Activated CD4-positive, CD25-positive, alpha-beta regulatory T cell treated with anti-CD3 and anti-CD28 coated beads, Interleukin-2, amount 50 U/mL, for 72 hours (primary cell): Measurements from ENCODE around the gene FKBP2.
A peak's percentile ranks its signal among the peaks of the same experiment; 100 is the strongest.
"Not testable (repeated sequence)": the region's sequence is repeated elsewhere in the genome, so short reads cannot be mapped to it uniquely, and the experiment has no call there.

Experiments used
- DNase-seq: peaks from one replicate; pipeline ENCODE4 v3.0.0; 2021

Gene FKBP2

GRCh38 chr11:64234647-64235379, 6.1 kb upstream of the FKBP2 start:
- peak; percentile 58 for DNase-seq

- no peak for DNase-seq
Observed at GRCh38 chr11:64235437-64236161, 5.3 kb upstream of the FKBP2 start.

GRCh38 chr11:64237484-64237951, 3.4 kb upstream of the FKBP2 start:
- DNase-seq: no peak

- no peak for DNase-seq
Observed at GRCh38 chr11:64238076-64238475, 2.8 kb upstream of the FKBP2 start.

GRCh38 chr11:64238999-64239398, 1.9 kb upstream of the FKBP2 start:
- no peak for DNase-seq

DNA sequence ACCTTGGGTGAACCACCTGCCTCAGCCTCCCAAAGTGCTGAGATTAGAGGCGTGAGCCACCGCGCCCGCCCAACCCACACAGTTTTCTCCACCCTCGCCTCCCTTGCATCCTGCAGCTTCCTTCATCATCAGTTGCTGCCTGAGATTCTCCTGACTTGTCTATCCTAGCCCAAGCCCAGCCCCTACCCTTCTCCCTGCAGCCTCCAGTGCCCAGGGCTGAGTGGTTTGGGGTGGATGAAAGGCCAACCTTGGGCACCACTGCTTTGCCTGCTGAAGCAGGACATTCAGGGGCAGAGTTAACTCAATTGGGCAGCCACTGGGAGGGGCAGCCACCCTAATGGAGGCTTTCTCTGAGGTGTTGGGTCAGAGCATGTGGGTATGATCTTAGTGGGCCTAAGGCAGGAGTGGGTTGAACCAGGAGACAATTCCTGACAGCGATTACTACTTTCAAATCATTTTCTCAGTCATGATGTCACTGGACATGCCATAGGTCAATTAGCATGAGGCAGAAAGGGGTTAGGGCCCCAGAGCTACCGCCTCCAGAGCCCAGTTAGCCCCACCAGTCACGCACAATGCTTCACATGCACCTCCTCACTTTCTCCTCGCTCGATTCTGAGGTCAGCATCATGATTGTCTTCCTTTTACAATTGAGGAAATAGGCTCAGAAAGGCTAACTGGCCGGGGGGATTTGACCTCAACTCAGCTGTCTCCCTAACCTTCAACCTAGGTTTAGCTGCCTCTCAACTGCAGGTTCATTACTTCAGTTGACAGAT, 1.0 kb upstream of the FKBP2 start:
- DNase-seq: no peak

DNA sequence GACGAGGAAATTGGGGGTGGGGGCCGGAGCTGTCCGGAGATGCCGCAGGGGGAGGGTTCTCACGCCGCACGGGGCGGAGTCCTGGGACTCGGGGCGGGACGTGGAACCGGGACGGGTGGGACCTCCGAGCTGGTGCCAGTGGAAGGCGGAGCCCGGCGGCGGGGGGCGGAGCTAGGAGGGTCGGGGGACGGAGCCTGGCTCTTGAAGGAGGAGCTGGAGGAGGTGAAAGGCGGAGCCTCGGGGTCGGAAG, 271 bp downstream of the FKBP2 start:
- peak; percentile 100 for DNase-seq

DNA sequence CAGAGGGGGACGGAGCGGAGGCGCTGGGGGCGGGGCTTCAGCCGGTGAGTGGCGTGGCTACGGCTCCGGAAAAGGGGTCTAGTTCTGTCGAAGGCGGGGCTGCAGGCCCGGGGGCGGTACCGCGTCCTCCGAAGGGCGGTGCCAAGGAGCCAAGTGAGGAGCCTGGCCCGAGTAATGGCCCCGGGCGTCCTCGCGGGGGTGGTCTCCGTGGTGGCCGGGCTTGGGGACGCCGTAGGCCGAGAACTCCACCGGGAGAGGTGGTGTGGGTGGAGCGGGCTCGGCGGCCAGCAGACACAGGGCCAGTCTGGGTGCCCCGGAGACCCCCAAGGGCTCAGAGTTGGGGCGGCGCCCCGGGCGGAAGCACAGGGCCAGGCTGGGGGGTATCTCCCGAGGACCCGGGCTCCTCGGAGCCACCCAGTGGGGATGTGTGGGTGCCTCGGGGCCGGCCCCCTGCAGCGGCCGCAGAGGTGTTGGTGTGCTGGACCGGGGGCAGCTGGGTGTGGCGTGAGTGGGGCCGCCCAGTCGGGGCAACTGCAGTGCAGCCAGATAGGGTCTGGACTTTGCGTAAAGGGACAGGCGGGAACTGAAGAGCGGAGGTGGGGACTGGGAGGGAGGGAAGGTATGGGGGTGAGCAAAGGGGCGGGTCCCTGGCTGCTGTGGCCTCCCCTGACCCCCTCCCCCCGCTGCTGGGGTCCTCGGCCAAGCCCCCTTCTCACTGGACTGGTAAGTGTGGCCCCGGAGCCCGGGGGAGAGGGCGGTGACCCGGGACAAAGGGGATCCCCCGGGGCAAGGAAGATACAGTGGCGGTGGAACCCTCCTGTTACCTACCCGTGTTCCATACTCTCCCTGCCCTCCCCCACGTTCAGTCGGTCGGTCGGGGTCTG, 838 bp downstream of the FKBP2 start:
- DNase-seq: no peak

- DNase-seq: no peak
Observed at GRCh38 chr11:64243236-64243854, 2.5 kb downstream of the FKBP2 start.

- no peak for DNase-seq
Observed at GRCh38 chr11:64244107-64244506, 3.2 kb downstream of the FKBP2 start.

GRCh38 chr11:64244966-64245365, 4.1 kb downstream of the FKBP2 start:
- DNase-seq: no peak

GRCh38 chr11:64245401-64245796, 4.5 kb downstream of the FKBP2 start:
- no peak for DNase-seq

GRCh38 chr11:64245797-64246620, 5.1 kb downstream of the FKBP2 start:
- DNase-seq: peak; percentile 70

GRCh38 chr11:64246621-64246870, 5.7 kb downstream of the FKBP2 start:
- DNase-seq: not testable (repeated sequence)

GRCh38 chr11:64246871-64247728, 6.2 kb downstream of the FKBP2 start, which contains the start of gene PPP1R14B:
Gene PPP1R14B (minus strand): TSS chr11:64246943. CDS start chr11:64246673, 270 bp downstream.
- peak; percentile 82 for DNase-seq

GRCh38 chr11:64247729-64248531, 7.0 kb downstream of the FKBP2 start:
- no peak for DNase-seq

GRCh38 chr11:64248578-64248977, 7.7 kb downstream of the FKBP2 start:
- DNase-seq: no peak

DNA sequence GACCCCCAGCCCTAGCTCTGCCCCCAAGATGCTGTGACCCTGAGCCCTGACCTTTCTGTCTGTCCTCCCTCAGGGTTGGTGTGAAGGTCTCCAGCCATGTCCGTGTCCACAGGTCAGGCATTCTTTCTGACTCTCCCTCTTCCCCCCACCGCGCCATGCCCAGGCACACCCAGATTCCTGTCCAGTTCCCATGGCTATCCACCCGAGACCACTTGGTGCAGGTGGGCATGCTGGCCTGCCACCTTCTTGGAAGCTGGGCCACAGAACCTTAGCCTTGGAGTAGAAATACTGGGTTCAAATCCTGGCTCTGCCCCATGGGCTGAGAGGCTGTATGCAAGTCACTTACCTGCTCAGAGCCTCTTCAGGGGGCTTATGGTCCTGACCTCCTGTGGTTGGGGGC, 8.1 kb downstream of the FKBP2 start:
- no peak for DNase-seq

DNA sequence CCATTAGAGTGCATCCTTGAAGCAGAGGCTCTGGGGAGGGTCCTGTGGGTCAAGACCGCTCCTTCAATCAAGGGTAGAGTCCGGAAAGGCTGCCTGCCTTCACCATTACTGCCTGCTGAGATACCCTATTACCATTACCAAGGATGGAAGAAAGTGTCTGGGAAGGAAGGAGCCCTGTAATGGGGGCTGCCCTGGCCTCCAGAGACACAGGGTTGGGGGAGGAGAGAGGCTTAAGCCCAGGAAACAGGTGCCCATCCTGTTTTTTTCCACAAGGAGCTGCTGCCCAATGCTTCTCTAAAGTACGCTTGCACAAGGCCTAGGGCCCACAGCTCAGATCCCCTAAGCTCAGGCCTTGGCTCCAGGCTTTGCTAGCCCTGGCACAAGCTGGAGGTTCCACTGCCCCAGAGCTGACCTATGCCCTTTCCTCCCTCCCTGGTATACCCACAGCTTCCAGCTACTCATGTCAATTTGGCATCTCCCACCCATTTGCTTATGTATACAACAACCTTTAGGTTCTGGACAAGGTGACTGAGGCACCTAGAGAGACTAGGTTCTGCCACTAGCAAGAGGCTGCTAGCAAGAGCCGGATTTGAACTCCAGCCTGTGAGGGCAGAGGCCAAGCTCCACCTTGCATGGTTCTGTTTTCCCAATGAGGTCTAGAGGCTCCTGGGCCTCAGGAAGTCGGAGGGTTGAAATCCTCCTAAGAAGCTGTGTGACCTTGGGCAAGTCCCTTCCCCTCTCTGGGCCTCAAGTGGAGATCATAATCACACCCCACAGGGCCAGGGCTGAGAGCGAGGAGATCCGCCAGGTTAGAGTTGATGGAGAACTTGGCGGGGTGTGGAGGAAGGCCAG, 8.9 kb downstream of the FKBP2 start:
- DNase-seq: no peak
